A673 (cell line): ENCODE results near the gene TRIM29. TPM values are rescaled to one million over a fixed set of nuclear protein-coding genes. Genes with fewer than 3 reads are reported as not detected.

ENCODE experiments used
- BruUV-seq: library from RNA; stranded (reverse); fragments of 400-500 nt; replicated peaks from 2 replicates; lab custom pipeline; 2021; lab: Mats Ljungman, UMichigan
- CTCF ChIA-PET: fragments of 300-600 bp; sonication (Branson Sonifier 250); formaldehyde crosslinking; loops from one replicate; lab custom pipeline; 2022; ENCODE audit warnings: antibody characterized with exemption; lab: Charles Lee
- POLR2A ChIA-PET: fragments of 300-600 bp; sonication (Branson Sonifier 250); formaldehyde crosslinking; loops from one replicate; lab custom pipeline; 2022; ENCODE audit warnings: antibody characterized with exemption; ENCODE audit not compliant: low non-redundant PET; lab: Charles Lee
- DNase-seq: peaks from one replicate; pipeline ENCODE4 v3.0.0-alpha.2; 2015; ENCODE audit warnings: low spot score
- H3K27ac ChIP-seq: fragments of 200-600 bp; sonication (generic); 2 replicates; pipeline ENCODE4 v1.5.1; 2016; ENCODE audit warnings: mixed run types, low read depth, mild to moderate bottlenecking, mixed read lengths, antibody characterized with exemption, low read length; ENCODE audit not compliant: poor library complexity, severe bottlenecking
- H3K27me3 ChIP-seq: fragments of 200-600 bp; sonication (generic); replicated peaks from 2 replicates; pipeline ENCODE4 v1.6.1; 2017; ENCODE audit warnings: mixed run types, low read depth, mild to moderate bottlenecking, mixed read lengths, antibody characterized with exemption, low read length; ENCODE audit not compliant: insufficient read depth, poor library complexity
- H3K36me3 ChIP-seq: fragments of 200-600 bp; sonication (generic); 2 replicates; pipeline ENCODE4 v1.6.1; 2016; ENCODE audit warnings: mixed run types, mild to moderate bottlenecking, mixed read lengths, antibody characterized with exemption, low read length; ENCODE audit not compliant: insufficient read depth, poor library complexity, severe bottlenecking
- H3K4me1 ChIP-seq: fragments of 200-600 bp; sonication (generic); 2 replicates; pipeline ENCODE4 v1.6.1; 2017; ENCODE audit warnings: mixed run types, mild to moderate bottlenecking, mixed read lengths, antibody characterized with exemption, low read length; ENCODE audit not compliant: insufficient read depth, poor library complexity, severe bottlenecking
- H3K4me3 ChIP-seq: fragments of 200-600 bp; sonication (generic); 2 replicates; pipeline ENCODE4 v1.5.1; 2016; ENCODE audit warnings: low read depth, mixed run types, mild to moderate bottlenecking, mixed read lengths, low read length; ENCODE audit not compliant: poor library complexity, severe bottlenecking
- H3K9me3 ChIP-seq: fragments of 200-600 bp; sonication (generic); 2 replicates; pipeline ENCODE4 v1.6.1; 2016; ENCODE audit warnings: mixed run types, low read depth, mild to moderate bottlenecking, mixed read lengths, antibody characterized with exemption, low read length; ENCODE audit not compliant: poor library complexity, severe bottlenecking
- CTCF ChIP-seq: fragments of 300-800, 200-600 bp; sonication (generic); conservative IDR thresholded peaks from 2 replicates; pipeline ENCODE4 v1.5.1; 2017; ENCODE audit warnings: low read depth, mild to moderate bottlenecking, antibody characterized with exemption, low read length, moderate library complexity, mixed read lengths
- EZH2 ChIP-seq: fragments of 200-600 bp; sonication (generic); IDR thresholded peaks from 2 replicates; pipeline ENCODE4 v1.6.1; 2017; ENCODE audit warnings: borderline replicate concordance, low read depth, mild to moderate bottlenecking, mixed read lengths, antibody characterized with exemption, low read length; ENCODE audit not compliant: poor library complexity, severe bottlenecking
- intact Hi-C: fragments of 100-400 bp; cut with micrococcal nuclease; formaldehyde crosslinking; loops from one replicate; pipeline ENCODE4 v1.10.0; 2022; ENCODE audit not compliant: unreplicated experiment
- total RNA-seq: library from RNA; stranded (reverse); gene quantifications from 2 replicates; pipeline ENCODE4 v1.2.3, GENCODE V29; 2021

The TRIM29 gene
- total RNA-seq, 1 experiment from 2014 or later = not detected

DNA sequence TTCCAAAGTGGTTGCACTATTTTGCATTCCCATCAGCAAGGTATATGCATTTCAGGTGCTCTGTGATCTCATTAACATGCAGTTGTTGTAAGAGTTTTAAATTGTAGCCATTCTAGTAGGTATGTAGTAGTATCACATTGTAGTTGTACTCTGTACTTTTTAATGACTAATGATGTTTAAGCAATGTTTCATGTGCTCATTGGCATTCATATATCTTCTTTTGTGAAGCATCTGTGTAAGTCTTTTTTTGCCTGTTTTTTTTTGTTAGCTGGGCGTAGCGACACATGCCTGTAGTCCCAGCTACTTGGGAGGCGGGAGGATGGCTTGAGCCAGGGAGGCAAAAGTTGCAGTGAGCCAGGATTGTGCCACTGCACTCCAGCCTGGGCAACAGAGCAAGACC, 11.3 kb upstream of the TRIM29 start:
- Histone ChIP-seq H3K4me1 (no peaks in the 10 kb centered on the region), H3K4me3 (no peak overlapping the region), H3K9me3 (no peaks in the 10 kb centered on the region), H3K27ac (no peak overlapping the region), H3K36me3 (no peaks in the 10 kb centered on the region), H3K27me3 (peaks cover 60% of the 10 kb centered on the region)
- intact Hi-C loops = no loop called here
- DNase-seq = no peak
- CTCF ChIA-PET = no interaction called here
- POLR2A ChIA-PET = no interaction called here
- BruUV-seq = no TSS peak
- TF ChIP-seq CTCF (no peak), EZH2 (no peak)

DNA sequence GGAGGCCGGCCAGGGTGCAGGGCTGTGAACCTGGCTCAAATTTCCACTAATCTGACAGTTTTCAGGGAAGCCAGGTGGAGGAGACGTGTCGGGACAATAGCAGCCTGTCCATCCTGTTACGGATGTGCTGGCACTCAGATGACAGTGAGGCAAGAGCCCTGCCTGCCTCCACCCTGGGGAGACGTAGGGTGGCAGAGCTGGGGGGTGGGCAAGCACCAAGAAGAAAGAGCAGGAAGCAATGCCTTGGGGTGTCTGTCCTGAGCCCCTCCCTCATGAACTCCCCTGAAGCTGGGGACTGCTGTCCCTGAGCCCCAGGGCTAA, 10.0 kb upstream of the TRIM29 start:
- H3K4me1 ChIP-seq = no peaks in the 10 kb centered on the region
- peaks cover 56% of the 10 kb centered on the region for H3K27me3 ChIP-seq
- TF ChIP-seq EZH2 = no peak
- TF ChIP-seq CTCF = no peak
- no TSS peak for BruUV-seq
- ChIA-PET CTCF (no interaction called here), POLR2A (no interaction called here)
- intact Hi-C loops = no loop called here
- no peak for DNase-seq
- no peak overlapping the region for H3K27ac ChIP-seq
- no peak overlapping the region for H3K4me3 ChIP-seq
- H3K36me3 ChIP-seq = no peaks in the 10 kb centered on the region
- H3K9me3 ChIP-seq = no peaks in the 10 kb centered on the region

DNA sequence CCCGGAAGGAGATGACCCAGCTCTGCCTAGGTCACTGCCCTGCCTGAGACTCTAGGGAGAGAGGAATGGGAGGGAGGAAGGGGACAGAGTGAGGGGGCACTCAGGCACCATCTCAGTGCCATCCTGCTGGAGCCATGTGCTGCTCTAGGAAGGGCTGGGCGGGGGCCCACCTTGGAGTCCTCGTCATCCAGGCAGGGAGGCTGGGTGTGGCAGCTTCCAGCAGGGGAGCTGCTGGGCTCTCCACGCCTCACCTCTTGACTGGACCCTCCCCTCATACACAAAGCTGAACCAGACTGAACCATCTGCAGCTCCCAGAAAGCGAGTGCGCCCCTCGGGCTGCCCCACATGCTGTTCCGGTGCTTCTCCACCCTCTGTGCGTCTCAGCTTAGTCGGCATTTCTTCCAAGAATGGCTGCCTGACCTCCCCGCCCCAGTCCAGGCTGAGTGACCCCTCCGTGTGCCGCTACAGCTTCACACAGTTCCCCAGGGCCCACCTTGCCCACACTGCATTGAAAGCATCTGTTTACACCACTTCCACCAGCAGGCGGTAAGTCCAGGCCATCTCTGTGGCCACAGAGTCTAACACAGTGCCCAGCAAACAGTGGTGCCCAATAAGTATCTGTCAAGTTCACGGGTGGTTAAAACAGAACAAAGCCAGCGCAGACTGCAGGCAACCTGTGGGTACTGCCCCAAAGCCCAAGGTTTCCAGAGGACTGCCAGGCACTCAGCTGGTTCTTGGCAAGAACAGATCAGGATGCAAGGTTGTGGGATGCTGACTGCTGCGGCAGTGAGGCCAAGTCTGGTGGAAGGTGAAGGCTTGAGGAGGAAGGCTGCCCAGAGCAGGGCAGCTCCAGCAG, 9.4 kb upstream of the TRIM29 start:
- no peak for DNase-seq
- no peak overlapping the region for H3K4me3 ChIP-seq
- intact Hi-C loops = no loop called here
- TF ChIP-seq CTCF = no peak
- TF ChIP-seq EZH2 = no peak
- no peaks in the 10 kb centered on the region for H3K9me3 ChIP-seq
- BruUV-seq = no TSS peak
- H3K27me3 ChIP-seq = peaks cover 54% of the 10 kb centered on the region
- POLR2A ChIA-PET = no interaction called here
- no peak overlapping the region for H3K27ac ChIP-seq
- no peaks in the 10 kb centered on the region for H3K4me1 ChIP-seq
- CTCF ChIA-PET = no interaction called here
- H3K36me3 ChIP-seq = no peaks in the 10 kb centered on the region
